ENCODE data around the gene VEPH1. TPM values are rescaled to one million over a fixed set of nuclear protein-coding genes. Genes with fewer than 3 reads are reported as not detected.

VEPH1 gene
- total RNA-seq (not detected in 2 replicates), polyA plus RNA-seq (not detected in 2 replicates), polyA minus RNA-seq (1.2 TPM in 1 of 2 replicates, not detected in the other)
- 1.4 TPM for total RNA-seq (2013)

DNA sequence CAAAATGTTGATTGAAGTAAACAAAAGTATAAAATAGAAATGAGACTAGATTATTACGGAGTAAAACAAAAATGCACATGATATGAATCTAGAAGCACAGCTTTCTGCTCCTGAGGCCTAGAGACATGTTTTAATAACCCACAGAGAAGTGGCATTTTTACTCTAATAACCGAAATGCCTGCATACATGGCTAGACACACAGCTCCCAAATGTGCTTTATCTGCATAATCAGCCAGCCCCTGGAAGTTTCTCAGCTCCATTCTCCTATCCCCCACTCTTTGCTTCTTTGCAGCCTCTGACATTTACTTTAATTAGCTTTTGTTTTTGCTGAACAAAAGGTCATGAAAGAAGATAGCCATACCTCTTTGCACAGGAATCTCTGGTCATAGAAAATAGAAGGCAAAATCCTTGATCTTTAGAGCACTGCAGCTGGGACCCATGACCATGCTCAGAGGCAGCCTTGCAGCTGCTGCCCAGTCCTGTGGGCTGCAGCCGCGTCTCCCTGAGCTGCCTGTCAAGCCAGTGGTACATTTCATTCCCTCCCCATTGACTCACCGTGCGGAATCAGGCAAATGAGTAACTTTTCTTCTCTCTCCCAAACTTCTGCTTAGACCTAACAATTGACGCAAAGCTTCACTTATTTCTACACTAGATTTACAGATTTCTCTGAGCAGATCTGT lies at the start of gene VEPH1:
TSS of gene VEPH1 (minus strand) at position 501 of the 680 bp plus-strand sequence. CDS start 8,067 bp downstream, outside the sequence.
- no peak within 1 kb of the TSS for H3K9ac ChIP-seq (ENCODE audit: low read length)
- no peaks in the 10 kb centered on the region for H3K9me3 ChIP-seq (ENCODE audit: control extremely low read depth in 1 of 3, control insufficient read depth in 2 of 3, insufficient read depth in 1 of 3, low read length in 2 of 3)
- DNase-seq (no peak), ATAC-seq (ENCODE audit: low read depth) (no peak)
- POLR2A ChIA-PET, result no interaction called here
- H2AFZ ChIP-seq (ENCODE audit: insufficient read depth, low read depth, low read length, poor library complexity, severe bottlenecking), result no peak within 1 kb of the TSS
- WGBS (ENCODE audit: insufficient coverage), result 86% methylated on average over 5 of the region's 7 CpGs
- H3K79me2 ChIP-seq (ENCODE audit: control insufficient read depth, insufficient read depth, low read length), result no peaks in the 10 kb centered on the region
- Mint-ChIP-seq H3K27ac (no peak within 1 kb of the TSS), H3K4me3 (no peak within 1 kb of the TSS), H3K4me1 (peaks cover 8% of the 10 kb centered on the region), H3K27me3 (peaks cover 55% of the 10 kb centered on the region), H3K9me3 (ENCODE audit: insufficient read depth) (no peaks in the 10 kb centered on the region)
- H3K27ac ChIP-seq (ENCODE audit: low read length in 2 of 2), result no peak within 1 kb of the TSS
- H3K4me3 ChIP-seq (ENCODE audit: control extremely low read depth in 1 of 5, extremely low read depth in 1 of 5, insufficient read depth in 1 of 5, low read depth in 2 of 5, low read length in 4 of 5), result no peak within 1 kb of the TSS
- TF ChIP-seq, protein P1, sequence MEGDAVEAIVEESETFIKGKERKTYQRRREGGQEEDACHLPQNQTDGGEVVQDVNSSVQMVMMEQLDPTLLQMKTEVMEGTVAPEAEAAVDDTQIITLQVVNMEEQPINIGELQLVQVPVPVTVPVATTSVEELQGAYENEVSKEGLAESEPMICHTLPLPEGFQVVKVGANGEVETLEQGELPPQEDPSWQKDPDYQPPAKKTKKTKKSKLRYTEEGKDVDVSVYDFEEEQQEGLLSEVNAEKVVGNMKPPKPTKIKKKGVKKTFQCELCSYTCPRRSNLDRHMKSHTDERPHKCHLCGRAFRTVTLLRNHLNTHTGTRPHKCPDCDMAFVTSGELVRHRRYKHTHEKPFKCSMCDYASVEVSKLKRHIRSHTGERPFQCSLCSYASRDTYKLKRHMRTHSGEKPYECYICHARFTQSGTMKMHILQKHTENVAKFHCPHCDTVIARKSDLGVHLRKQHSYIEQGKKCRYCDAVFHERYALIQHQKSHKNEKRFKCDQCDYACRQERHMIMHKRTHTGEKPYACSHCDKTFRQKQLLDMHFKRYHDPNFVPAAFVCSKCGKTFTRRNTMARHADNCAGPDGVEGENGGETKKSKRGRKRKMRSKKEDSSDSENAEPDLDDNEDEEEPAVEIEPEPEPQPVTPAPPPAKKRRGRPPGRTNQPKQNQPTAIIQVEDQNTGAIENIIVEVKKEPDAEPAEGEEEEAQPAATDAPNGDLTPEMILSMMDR (IDR thresholded peaks at IDR 0.05), result no peak
- no peak for TF ChIP-seq EZH2 (IDR thresholded peaks at IDR 0.05; ENCODE audit: borderline replicate concordance, insufficient read depth, low read depth, low read length, poor library complexity, severe bottlenecking)
- H4K20me1 ChIP-seq (ENCODE audit: control insufficient read depth, insufficient read depth, low read length, poor library complexity, severe bottlenecking), result no peaks in the 10 kb centered on the region
- CTCF ChIA-PET, result no interaction called here
- no peaks in the 10 kb centered on the region for H3K36me3 ChIP-seq (replicated peaks in 1 of 2; ENCODE audit: control extremely low read depth in 1 of 2, control insufficient read depth in 1 of 2, extremely low read depth in 1 of 2, insufficient read depth in 2 of 2, low read length in 1 of 2)
- peaks cover 0 to 17% (median 7%) of the 10 kb centered on the region in 4 experiments for H3K27me3 ChIP-seq (replicated peaks in 1 of 4; ENCODE audit: control extremely low read depth in 1 of 4, control insufficient read depth in 3 of 4, insufficient read depth in 4 of 4, low read length in 3 of 4)
- peaks cover 0 to 4% of the 10 kb centered on the region in 2 donors for H3K4me1 ChIP-seq (ENCODE audit: control insufficient read depth in 2 of 2, insufficient read depth in 2 of 2, low read length in 2 of 2)
- no peak within 1 kb of the TSS for H3K4me2 ChIP-seq (replicated peaks; ENCODE audit: low read depth, low read length, poor library complexity, severe bottlenecking)
- intact Hi-C loops (cut with micrococcal nuclease), result no loop called here

DNA sequence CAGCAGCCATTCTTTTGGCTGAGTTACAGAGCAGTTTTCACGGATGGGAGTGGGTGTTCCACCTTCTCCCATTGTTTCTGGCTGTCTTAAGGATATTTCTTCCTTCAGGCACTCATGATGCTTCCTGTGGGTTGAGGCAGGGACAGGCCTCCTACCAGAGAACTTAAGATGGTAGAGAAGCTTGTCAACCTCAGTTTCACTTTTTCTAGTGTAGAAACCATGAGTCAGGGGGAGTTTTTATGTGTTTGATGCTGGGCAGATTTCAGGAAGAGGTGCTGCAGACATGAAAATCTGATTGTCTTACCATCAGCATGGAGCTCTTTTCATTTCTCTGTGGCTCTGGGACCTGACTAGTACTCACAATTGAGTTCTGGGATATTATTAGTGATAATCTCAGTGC lies 48.7 kb upstream of the VEPH1 start:
- H3K4me3 ChIP-seq (ENCODE audit: control extremely low read depth in 1 of 5, extremely low read depth in 1 of 5, insufficient read depth in 1 of 5, low read depth in 2 of 5, low read length in 4 of 5), result no peak overlapping the region
- TF ChIP-seq, protein P1 (IDR thresholded peaks at IDR 0.05), result no peak
- no peak for TF ChIP-seq EZH2 (IDR thresholded peaks at IDR 0.05; ENCODE audit: borderline replicate concordance, insufficient read depth, low read depth, low read length, poor library complexity, severe bottlenecking)
- peaks cover 8% of the 10 kb centered on the region for H3K9me3 Mint-ChIP-seq (ENCODE audit: insufficient read depth)
- no peaks in the 10 kb centered on the region for H3K79me2 ChIP-seq (ENCODE audit: control insufficient read depth, insufficient read depth, low read length)
- no peak overlapping the region for H3K27ac ChIP-seq (ENCODE audit: low read length in 2 of 2)
- H3K4me1 ChIP-seq (ENCODE audit: control insufficient read depth in 2 of 2, insufficient read depth in 2 of 2, low read length in 2 of 2), result no peaks in the 10 kb centered on the region
- H3K4me1 Mint-ChIP-seq, result no peaks in the 10 kb centered on the region
- intact Hi-C loops (cut with micrococcal nuclease), result no loop called here
- DNase-seq (no peak), ATAC-seq (ENCODE audit: low read depth) (no peak)
- H3K27ac Mint-ChIP-seq, result no peak overlapping the region
- ChIA-PET CTCF (no interaction called here), POLR2A (no interaction called here)
- H3K27me3 Mint-ChIP-seq, result peaks cover 27% of the 10 kb centered on the region
- no peak overlapping the region for H2AFZ ChIP-seq (ENCODE audit: insufficient read depth, low read depth, low read length, poor library complexity, severe bottlenecking)
- no peaks in the 10 kb centered on the region for H3K27me3 ChIP-seq (replicated peaks in 1 of 4; ENCODE audit: control extremely low read depth in 1 of 4, control insufficient read depth in 3 of 4, insufficient read depth in 4 of 4, low read length in 3 of 4)
- no peaks in the 10 kb centered on the region for H3K36me3 ChIP-seq (replicated peaks in 1 of 2; ENCODE audit: control extremely low read depth in 1 of 2, control insufficient read depth in 1 of 2, extremely low read depth in 1 of 2, insufficient read depth in 2 of 2, low read length in 1 of 2)
- no peak overlapping the region for H3K4me3 Mint-ChIP-seq
- H4K20me1 ChIP-seq (ENCODE audit: control insufficient read depth, insufficient read depth, low read length, poor library complexity, severe bottlenecking), result no peaks in the 10 kb centered on the region
- WGBS (ENCODE audit: insufficient coverage), result 60% methylated on average over 1 of the region's 1 CpG
- no peak overlapping the region for H3K4me2 ChIP-seq (replicated peaks; ENCODE audit: low read depth, low read length, poor library complexity, severe bottlenecking)
- H3K9ac ChIP-seq (ENCODE audit: low read length), result no peak overlapping the region
- peaks cover 0 to 2% (median 2%) of the 10 kb centered on the region in 3 donors for H3K9me3 ChIP-seq (ENCODE audit: control extremely low read depth in 1 of 3, control insufficient read depth in 2 of 3, insufficient read depth in 1 of 3, low read length in 2 of 3)

All from B cell (primary cell).